Hepatocyte (in vitro differentiated cells): ENCODE data around the gene KCNIP2. TPM values are rescaled to one million over a fixed set of nuclear protein-coding genes. Genes with fewer than 3 reads are reported as not detected.

ENCODE experiments used
- DNase-seq: peaks from one replicate; pipeline ENCODE4 v3.0.0-alpha.2; 2016; ENCODE audit warnings: low spot score
- H2AFZ ChIP-seq: fragments of 200-600 bp; sonication (generic); 2 replicates; pipeline ENCODE4 v1.6.0; 2016; ENCODE audit warnings: antibody characterized with exemption, mild to moderate bottlenecking
- H3K27ac ChIP-seq: fragments of 200-600 bp; sonication (generic); 2 replicates; pipeline ENCODE4 v1.5.1; 2016; ENCODE audit warnings: mild to moderate bottlenecking
- H3K27me3 ChIP-seq: fragments of 200-600 bp; sonication (generic); 2 replicates; pipeline ENCODE4 v1.6.1; 2016
- H3K36me3 ChIP-seq: fragments of 200-600 bp; sonication (generic); replicated peaks from 2 replicates; pipeline ENCODE4 v1.5.1; 2016; ENCODE audit warnings: low read depth; ENCODE audit not compliant: insufficient read depth
- H3K4me1 ChIP-seq: fragments of 200-600 bp; sonication (generic); 2 replicates; pipeline ENCODE4 v1.5.1; 2016; ENCODE audit warnings: mild to moderate bottlenecking, moderate library complexity; ENCODE audit not compliant: insufficient read depth
- H3K4me2 ChIP-seq: fragments of 200-600 bp; sonication (generic); 2 replicates; pipeline ENCODE4 v1.6.0; 2016
- H3K4me3 ChIP-seq: fragments of 200-600 bp; sonication (generic); 2 replicates; pipeline ENCODE4 v1.5.1; 2016; ENCODE audit warnings: mild to moderate bottlenecking
- H3K79me2 ChIP-seq: fragments of 200-600 bp; sonication (generic); 2 replicates; pipeline ENCODE4 v1.6.0; 2017; ENCODE audit warnings: mild to moderate bottlenecking
- H3K9me2 ChIP-seq: fragments of 200-600 bp; sonication (generic); replicated peaks from 2 replicates; pipeline ENCODE4 v1.6.0; 2017; ENCODE audit warnings: mild to moderate bottlenecking; ENCODE audit not compliant: insufficient read depth
- H3K9me3 ChIP-seq: fragments of 200-600 bp; sonication (generic); 2 replicates; pipeline ENCODE4 v1.5.1; 2016; ENCODE audit warnings: low read depth, mild to moderate bottlenecking
- H4K20me1 ChIP-seq: fragments of 200-600 bp; sonication (generic); 2 replicates; pipeline ENCODE4 v1.6.0; 2016; ENCODE audit warnings: mild to moderate bottlenecking; ENCODE audit not compliant: insufficient read depth, poor library complexity, severe bottlenecking
- EZH2 ChIP-seq: fragments of 200-600 bp; sonication (generic); IDR thresholded peaks from 2 replicates; pipeline ENCODE4 v1.6.1; 2016; ENCODE audit warnings: antibody characterized with exemption, mild to moderate bottlenecking, borderline replicate concordance
- EZH2phosphoT487 ChIP-seq: fragments of 200-600 bp; sonication (generic); IDR thresholded peaks from one replicate; pipeline ENCODE4 v1.6.1; 2018; ENCODE audit warnings: antibody characterized with exemption, mild to moderate bottlenecking, low read depth, moderate library complexity; ENCODE audit not compliant: unreplicated experiment, severe bottlenecking
- WGBS: methylation state at CpG from one replicate; pipeline ENCODE4 v1.1.6; 2016; ENCODE audit warnings: low lambda C conversion rate; ENCODE audit errors: missing lambda C conversion rate; 5-methylcytosine and 5-hydroxymethylcytosine counted together
- polyA plus RNA-seq: library from polyadenylated mRNA; unstranded; fragments of >200 nt; fragmentation: Nextera tagmentation; extraction: Ambion mirVana; gene quantifications from 2 replicates; pipeline ENCODE4 v1.2.1, GENCODE V29; 2016
- total RNA-seq: library from RNA; depleted of rRNA; stranded (reverse); fragments of >200 nt; gene quantifications from 2 replicates; pipeline ENCODE4 v1.2.3, GENCODE V29; 2014
- TF ChIP-seq, protein P1 (sequence below): fragments of 200-600 bp; sonication (generic); IDR thresholded peaks from 2 replicates; pipeline ENCODE4 v1.5.1; 2016; ENCODE audit warnings: antibody characterized with exemption, mild to moderate bottlenecking; ENCODE audit not compliant: poor library complexity

Gene KCNIP2
- total and polyA plus RNA-seq, 2 experiments from 2014 or later, result 0.87 to 1.0 TPM

DNA sequence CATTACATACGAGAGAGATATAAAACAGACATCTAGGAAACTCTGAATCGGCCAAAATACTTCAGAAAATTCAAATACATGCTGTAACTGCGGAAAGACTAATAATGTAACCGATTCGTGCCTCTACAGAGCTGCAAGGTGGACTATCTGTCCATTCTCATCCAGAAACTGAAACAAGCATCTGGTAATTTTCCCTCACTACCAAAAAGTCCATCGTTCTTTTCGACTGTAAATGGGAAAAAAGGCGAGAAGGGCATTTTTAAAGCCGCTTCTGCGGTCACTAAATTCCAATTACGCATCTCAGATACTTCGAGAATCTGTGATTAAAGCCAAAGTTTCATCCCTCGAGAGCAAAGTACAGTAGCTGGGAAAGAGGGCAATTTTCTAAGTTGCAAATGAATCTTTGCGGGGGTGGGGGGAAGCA is 26.7 kb downstream of the KCNIP2 start:
- peak overlapping the region; percentile 94 for H3K27ac ChIP-seq
- WGBS, result 1% methylated on average over 14 of the region's 14 CpGs
- peaks cover 66% of the 10 kb centered on the region for H3K79me2 ChIP-seq

DNA sequence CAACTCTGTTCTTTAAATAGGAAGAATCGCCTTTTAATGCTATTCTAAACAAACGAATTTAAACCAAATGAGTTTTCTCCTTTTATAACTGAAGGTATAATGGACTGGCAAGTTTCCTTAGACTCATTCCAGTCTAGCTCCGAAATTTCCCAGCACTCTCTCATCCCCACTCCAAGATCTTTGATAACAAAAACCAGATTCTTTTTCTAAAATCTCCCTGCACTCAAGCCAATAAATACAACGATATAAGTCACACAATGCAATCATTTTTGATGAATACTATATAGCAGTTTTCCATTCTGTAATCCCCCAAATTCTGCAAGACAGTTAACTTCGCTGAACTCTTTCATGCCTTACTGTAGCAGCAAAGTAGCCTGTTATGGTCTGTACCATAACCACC is 27.2 kb downstream of the KCNIP2 start:
- no peaks in the 10 kb centered on the region for H3K9me2 ChIP-seq
- DNase-seq, result no peak
- H4K20me1 ChIP-seq, result peaks cover 66% of the 10 kb centered on the region
- peak overlapping the region; percentile 82 for H3K4me3 ChIP-seq
- H2AFZ ChIP-seq, result no peak overlapping the region
- H3K4me2 ChIP-seq, result peak overlapping the region; percentile 91
- H3K79me2 ChIP-seq, result peaks cover 72% of the 10 kb centered on the region
- 4% methylated on average over 5 of the region's 5 CpGs for WGBS
- H3K4me1 ChIP-seq, result peaks cover 20% of the 10 kb centered on the region
- no peaks in the 10 kb centered on the region for H3K36me3 ChIP-seq
- H3K27me3 ChIP-seq, result no peaks in the 10 kb centered on the region
- H3K27ac ChIP-seq, result peak overlapping the region; percentile 94
- TF ChIP-seq, protein P1, sequence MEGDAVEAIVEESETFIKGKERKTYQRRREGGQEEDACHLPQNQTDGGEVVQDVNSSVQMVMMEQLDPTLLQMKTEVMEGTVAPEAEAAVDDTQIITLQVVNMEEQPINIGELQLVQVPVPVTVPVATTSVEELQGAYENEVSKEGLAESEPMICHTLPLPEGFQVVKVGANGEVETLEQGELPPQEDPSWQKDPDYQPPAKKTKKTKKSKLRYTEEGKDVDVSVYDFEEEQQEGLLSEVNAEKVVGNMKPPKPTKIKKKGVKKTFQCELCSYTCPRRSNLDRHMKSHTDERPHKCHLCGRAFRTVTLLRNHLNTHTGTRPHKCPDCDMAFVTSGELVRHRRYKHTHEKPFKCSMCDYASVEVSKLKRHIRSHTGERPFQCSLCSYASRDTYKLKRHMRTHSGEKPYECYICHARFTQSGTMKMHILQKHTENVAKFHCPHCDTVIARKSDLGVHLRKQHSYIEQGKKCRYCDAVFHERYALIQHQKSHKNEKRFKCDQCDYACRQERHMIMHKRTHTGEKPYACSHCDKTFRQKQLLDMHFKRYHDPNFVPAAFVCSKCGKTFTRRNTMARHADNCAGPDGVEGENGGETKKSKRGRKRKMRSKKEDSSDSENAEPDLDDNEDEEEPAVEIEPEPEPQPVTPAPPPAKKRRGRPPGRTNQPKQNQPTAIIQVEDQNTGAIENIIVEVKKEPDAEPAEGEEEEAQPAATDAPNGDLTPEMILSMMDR, result no peak
- TF ChIP-seq EZH2phosphoT487 (no peak), EZH2 (no peak)
- H3K9me3 ChIP-seq, result no peaks in the 10 kb centered on the region

More for the DNA sequence above, 26.7 kb downstream of the KCNIP2 start:
- H3K4me1 ChIP-seq, result peaks cover 20% of the 10 kb centered on the region
- TF ChIP-seq EZH2phosphoT487, result no peak
- TF ChIP-seq, protein P1, result no peak
- no peak for TF ChIP-seq EZH2
- no peaks in the 10 kb centered on the region for H3K9me3 ChIP-seq
- peak overlapping the region; percentile 82 for H3K4me3 ChIP-seq
- DNase-seq, result no peak
- H4K20me1 ChIP-seq, result peaks cover 60% of the 10 kb centered on the region
- no peaks in the 10 kb centered on the region for H3K27me3 ChIP-seq
- H2AFZ ChIP-seq, result no peak overlapping the region
- peak overlapping the region; percentile 91 for H3K4me2 ChIP-seq
- no peaks in the 10 kb centered on the region for H3K9me2 ChIP-seq
- no peaks in the 10 kb centered on the region for H3K36me3 ChIP-seq

DNA sequence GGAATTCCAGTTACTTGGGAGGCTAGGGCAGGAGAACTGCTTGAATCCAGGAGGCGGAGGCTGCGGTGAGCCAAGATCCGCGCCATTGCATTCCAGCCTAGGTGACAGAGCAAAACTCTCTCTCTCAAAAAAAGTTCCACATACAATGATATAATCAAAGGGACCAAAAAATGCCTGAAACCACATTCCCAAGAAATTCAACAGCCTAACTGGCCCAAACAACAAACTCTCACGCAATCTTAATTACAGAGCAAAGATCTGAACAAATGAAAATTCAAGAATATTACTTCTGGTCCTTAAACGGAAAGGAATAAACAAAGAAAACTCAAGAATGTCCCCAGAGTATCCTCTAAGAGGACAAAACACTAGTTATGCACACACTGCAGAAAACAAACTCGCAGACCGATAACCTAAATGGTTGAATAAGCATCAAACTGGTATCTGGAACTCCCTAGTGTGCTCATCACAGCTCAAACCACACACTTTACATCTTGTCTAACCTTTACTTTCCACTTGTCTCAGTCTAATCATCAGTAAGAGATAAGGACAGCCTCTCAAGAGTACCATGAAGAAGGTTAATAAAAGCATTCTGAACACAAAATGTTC is 29.0 kb downstream of the KCNIP2 start:
- Histone ChIP-seq H3K79me2 (peaks cover 85% of the 10 kb centered on the region), H3K36me3 (no peaks in the 10 kb centered on the region), H3K9me3 (no peaks in the 10 kb centered on the region), H3K4me3 (peak overlapping the region; percentile 82), H3K4me2 (peak overlapping the region; percentile 91), H3K9me2 (no peaks in the 10 kb centered on the region), H4K20me1 (peaks cover 82% of the 10 kb centered on the region), H3K27ac (no peak overlapping the region), H3K4me1 (peaks cover 17% of the 10 kb centered on the region), H3K27me3 (no peaks in the 10 kb centered on the region), H2AFZ (no peak overlapping the region)
- 79% methylated on average over 8 of the region's 8 CpGs for WGBS
- TF ChIP-seq, protein P1, result no peak
- no peak for TF ChIP-seq EZH2phosphoT487
- no peak for TF ChIP-seq EZH2
- no peak for DNase-seq
